Activated T-helper 1 cell treated with anti-CD3 and anti-CD28 coated beads, Interleukin-12 subunit alpha, Interleukin-12 subunit beta, Interleukin-2, Interleukin-4 antibody, amounts not matched to agents 30 ng/mL and 10 ng/mL and 1 ng/mL, durations not matched to agents 14 hours and 24 hours and 36 hours (primary cell): Measurements from ENCODE around the gene GABBR2. TPM values are rescaled to one million over a fixed set of nuclear protein-coding genes. Genes with fewer than 3 reads are reported as not detected.

Experiments
- DNase-seq: peaks from one replicate; pipeline ENCODE4 v3.0.0; 2021; ENCODE audit warnings: low spot score
- H3K27ac Mint-ChIP-seq: one replicate; pipeline ENCODE4 v1.8.0; 2021; ENCODE audit warnings: mild to moderate bottlenecking, mixed read lengths
- H3K27me3 Mint-ChIP-seq: one replicate; pipeline ENCODE4 v1.8.0; 2022; ENCODE audit warnings: mild to moderate bottlenecking, moderate library complexity, mixed read lengths; ENCODE audit not compliant: insufficient read depth
- H3K36me3 Mint-ChIP-seq: one replicate; pipeline ENCODE4 v1.8.0; 2021; ENCODE audit warnings: low read depth, mixed read lengths
- H3K4me1 Mint-ChIP-seq: one replicate; pipeline ENCODE4 v1.8.0; 2021; ENCODE audit warnings: low read depth, mixed read lengths
- H3K4me3 Mint-ChIP-seq: one replicate; pipeline ENCODE4 v1.8.0; 2021; ENCODE audit warnings: mild to moderate bottlenecking, moderate library complexity, mixed read lengths
- H3K9me3 Mint-ChIP-seq: one replicate; pipeline ENCODE4 v1.8.0; 2021; ENCODE audit warnings: mixed read lengths
- intact Hi-C: fragments of 100-400 bp; cut with micrococcal nuclease; formaldehyde crosslinking; loops from one replicate; pipeline ENCODE4 v1.15.1; 2024
- total RNA-seq: library from RNA; stranded (reverse); gene quantifications from 2 replicates; pipeline ENCODE4 v1.2.3, GENCODE V29; 2022

The GABBR2 gene
- total RNA-seq, 1 donor from 2014 or later, result not detected

- H3K9me3 Mint-ChIP-seq, result no peaks in the 10 kb centered on the region
These were observed 295.7 kb downstream of the GABBR2 start for GRCh38 chr9:98413084-98413483.

DNA sequence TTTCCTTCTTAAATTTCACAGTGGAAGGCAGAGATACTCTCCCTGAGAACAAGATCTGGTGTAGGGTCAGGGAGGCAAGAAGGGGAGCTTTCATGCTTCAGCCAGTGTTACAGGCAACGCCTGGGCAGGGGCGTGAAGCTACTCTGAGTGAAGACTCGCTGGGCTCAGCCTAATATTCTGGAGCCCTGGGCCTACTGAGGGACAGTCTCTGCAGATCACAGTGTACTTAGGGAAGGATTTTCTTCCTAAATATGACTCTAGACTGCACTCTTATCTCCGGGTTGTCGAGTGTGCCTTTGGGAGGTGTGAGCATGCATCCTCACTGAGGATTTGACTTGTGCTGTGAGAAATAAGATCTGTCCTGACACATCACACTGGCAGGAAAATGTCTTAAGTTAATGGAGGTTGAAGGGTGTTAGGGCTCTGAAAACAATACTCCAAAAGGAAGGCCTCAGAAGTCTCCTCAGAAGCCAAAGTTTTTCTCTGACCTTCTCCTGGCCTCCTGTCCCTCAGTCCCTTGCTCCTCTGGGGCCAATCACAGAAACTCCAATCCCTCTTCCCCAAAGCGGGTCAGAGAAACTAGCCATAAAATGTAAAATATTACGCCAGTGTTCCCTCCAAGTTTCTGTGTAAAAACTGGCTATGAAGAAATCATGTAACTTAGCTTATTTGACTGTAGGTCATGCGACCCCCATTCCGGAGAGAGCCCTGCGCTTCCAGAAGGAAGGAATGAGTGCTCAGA, 296.5 kb downstream of the GABBR2 start:
- Mint-ChIP-seq H3K27me3 (peaks cover 17% of the 10 kb centered on the region), H3K9me3 (no peaks in the 10 kb centered on the region), H3K4me1 (peaks cover 15% of the 10 kb centered on the region), H3K27ac (no peak overlapping the region), H3K36me3 (no peaks in the 10 kb centered on the region), H3K4me3 (no peak overlapping the region)
- intact Hi-C loops, result no loop called here
- no peak for DNase-seq

More at GRCh38 chr9:98413084-98413483, 295.7 kb downstream of the GABBR2 start:
- peaks cover 15% of the 10 kb centered on the region for H3K4me1 Mint-ChIP-seq
- no peak overlapping the region for H3K4me3 Mint-ChIP-seq
- no peak overlapping the region for H3K27ac Mint-ChIP-seq
- H3K36me3 Mint-ChIP-seq, result no peaks in the 10 kb centered on the region
- peaks cover 17% of the 10 kb centered on the region for H3K27me3 Mint-ChIP-seq
- DNase-seq, result no peak
- intact Hi-C loops, result no loop called here

GRCh38 chr9:98410185-98410697, 298.5 kb downstream of the GABBR2 start:
- no peak overlapping the region for H3K27ac Mint-ChIP-seq
- intact Hi-C loops, result no loop called here

DNA sequence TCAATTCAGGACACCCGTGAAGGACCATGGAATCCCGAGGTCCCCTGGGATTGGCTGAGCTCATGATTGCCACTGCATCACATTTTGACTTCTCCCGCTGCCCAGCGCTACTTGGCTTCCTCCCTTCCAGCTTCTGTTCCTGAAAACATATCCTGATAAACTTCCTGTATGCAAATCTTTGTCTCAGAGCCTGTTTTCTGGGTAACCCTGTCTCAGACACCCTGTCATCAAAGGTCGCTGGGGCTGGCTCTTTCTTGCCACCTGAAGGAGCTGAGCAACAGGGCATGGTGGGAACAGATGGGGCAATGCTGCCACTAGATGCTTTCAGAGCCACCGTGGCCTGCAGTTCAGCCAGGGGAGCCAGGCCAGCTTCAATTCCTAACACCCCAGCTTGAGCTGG, 299.0 kb downstream of the GABBR2 start:
- no peak for DNase-seq
- H3K9me3 Mint-ChIP-seq, result no peaks in the 10 kb centered on the region
- no peak overlapping the region for H3K27ac Mint-ChIP-seq
- intact Hi-C loops, result no loop called here
- no peaks in the 10 kb centered on the region for H3K36me3 Mint-ChIP-seq
- H3K4me3 Mint-ChIP-seq, result no peak overlapping the region
- H3K4me1 Mint-ChIP-seq, result peaks cover 15% of the 10 kb centered on the region
- H3K27me3 Mint-ChIP-seq, result peaks cover 19% of the 10 kb centered on the region

More at GRCh38 chr9:98410185-98410697, 298.5 kb downstream of the GABBR2 start:
- Mint-ChIP-seq H3K9me3 (no peaks in the 10 kb centered on the region), H3K4me3 (no peak overlapping the region), H3K4me1 (peaks cover 15% of the 10 kb centered on the region), H3K36me3 (no peaks in the 10 kb centered on the region), H3K27me3 (peaks cover 19% of the 10 kb centered on the region)
- DNase-seq, result no peak

DNA sequence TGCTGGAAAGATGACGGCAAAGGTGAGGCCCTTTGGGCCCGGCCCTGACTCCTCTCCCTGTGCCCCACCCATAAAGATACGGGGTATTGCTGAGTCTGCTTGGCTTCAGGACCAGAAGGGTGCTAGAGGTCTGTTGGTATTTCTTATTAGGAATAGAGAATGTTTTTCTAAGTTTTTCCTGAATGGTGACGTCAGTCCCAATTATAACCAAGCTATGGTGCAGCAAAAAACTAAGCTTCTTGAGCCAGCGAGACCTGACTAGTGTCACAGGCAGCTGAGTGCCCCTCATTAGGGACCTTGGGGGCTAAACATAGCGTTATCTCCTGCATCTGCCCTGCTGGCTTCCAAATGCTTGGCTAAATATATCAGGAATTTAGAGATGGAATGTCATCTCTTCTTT, 302.3 kb downstream of the GABBR2 start:
- intact Hi-C loops, result no loop called here
- Mint-ChIP-seq H3K27ac (no peak overlapping the region), H3K4me3 (no peak overlapping the region), H3K27me3 (peaks cover 14% of the 10 kb centered on the region), H3K36me3 (no peaks in the 10 kb centered on the region), H3K4me1 (peaks cover 15% of the 10 kb centered on the region), H3K9me3 (no peaks in the 10 kb centered on the region)
- DNase-seq, result no peak

DNA sequence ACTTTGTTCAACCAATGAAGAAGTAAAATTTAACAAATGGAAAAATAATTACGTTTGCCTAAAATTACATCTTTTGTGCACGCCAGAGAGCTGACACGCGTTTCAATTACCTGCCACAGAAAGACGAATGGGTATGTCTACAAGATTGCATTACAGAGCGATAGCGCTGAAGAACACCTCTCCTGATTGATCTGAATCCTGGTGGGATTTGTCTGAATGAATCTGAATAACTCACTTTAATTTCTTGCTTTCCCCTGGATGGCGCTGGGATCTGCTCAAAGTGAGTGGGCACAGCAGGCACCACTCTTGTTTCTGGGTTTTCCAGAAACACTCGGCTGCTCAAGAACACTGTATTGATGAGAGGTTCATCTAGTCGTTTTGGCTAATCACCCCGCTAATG, 304.5 kb downstream of the GABBR2 start:
- Mint-ChIP-seq H3K36me3 (no peaks in the 10 kb centered on the region), H3K27me3 (peaks cover 8% of the 10 kb centered on the region), H3K4me3 (no peak overlapping the region), H3K4me1 (no peaks in the 10 kb centered on the region), H3K27ac (no peak overlapping the region), H3K9me3 (no peaks in the 10 kb centered on the region)
- intact Hi-C loops, result no loop called here
- DNase-seq, result no peak

DNA sequence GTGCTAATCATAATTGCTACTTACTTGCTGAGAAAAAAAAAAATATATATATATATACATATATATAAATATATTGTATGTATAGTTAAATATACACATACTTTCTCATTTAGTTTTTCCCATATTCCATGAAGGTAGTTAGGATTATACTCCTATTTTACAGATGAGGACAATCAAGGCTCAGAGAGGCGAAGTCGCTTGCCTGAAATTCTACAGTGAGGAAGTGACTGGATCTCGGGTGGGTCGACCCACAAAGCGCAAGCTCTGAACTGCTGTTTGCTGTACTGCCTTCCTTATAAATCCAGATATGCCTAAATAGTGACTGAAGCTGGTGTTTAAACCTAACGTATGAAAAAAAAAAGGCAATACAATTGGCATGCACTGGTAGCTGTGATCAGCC, 305.0 kb downstream of the GABBR2 start:
- no peaks in the 10 kb centered on the region for H3K36me3 Mint-ChIP-seq
- no peak overlapping the region for H3K4me3 Mint-ChIP-seq
- no peaks in the 10 kb centered on the region for H3K4me1 Mint-ChIP-seq
- no peak overlapping the region for H3K27ac Mint-ChIP-seq
- peaks cover 5% of the 10 kb centered on the region for H3K27me3 Mint-ChIP-seq
- no peak for DNase-seq
- no peaks in the 10 kb centered on the region for H3K9me3 Mint-ChIP-seq
- intact Hi-C loops, result no loop called here

DNA sequence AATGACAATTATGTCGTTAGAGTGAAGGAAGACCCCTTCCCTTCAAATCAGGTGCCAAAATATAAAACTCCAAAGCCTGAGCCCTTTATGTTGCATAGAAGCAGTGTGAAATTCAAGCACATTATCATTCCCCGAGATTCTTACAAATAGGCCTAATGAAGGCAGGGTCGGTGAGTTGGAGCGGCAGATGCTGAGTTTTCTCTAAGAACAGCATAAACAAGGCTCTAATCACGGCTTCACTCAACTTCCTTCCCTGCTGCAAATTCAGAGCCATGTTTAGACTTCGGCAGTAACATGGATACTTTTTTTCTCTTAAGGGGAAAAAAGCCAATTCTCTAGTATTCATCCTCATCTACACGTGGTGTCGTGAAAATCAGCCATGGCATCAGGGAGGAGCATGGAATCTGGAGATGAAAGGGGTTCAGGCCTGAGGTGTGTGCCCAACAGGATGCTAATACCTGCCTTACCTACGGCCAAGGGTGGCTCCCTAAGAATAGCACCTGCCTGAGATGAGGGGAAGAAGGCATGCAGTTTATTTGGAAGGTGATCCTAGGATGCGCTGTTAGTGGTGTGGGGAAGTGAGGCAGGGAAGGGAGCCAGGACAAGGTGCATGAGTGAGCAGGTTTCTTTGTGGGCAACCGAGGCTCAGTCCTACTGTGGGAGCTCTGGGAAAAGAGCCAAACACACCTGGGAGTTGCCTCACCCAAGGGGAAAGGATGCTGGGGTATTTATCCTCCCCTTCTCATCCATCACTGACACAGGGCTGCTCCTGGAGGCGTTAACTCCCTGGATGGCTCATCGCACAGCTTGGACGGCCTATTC, 306.5 kb downstream of the GABBR2 start:
- Mint-ChIP-seq H3K9me3 (no peaks in the 10 kb centered on the region), H3K36me3 (no peaks in the 10 kb centered on the region), H3K4me1 (no peaks in the 10 kb centered on the region), H3K27ac (no peak overlapping the region), H3K4me3 (no peak overlapping the region), H3K27me3 (peaks cover 2% of the 10 kb centered on the region)
- DNase-seq, result no peak
- intact Hi-C loops, result no loop called here

GRCh38 chr9:98401140-98402018, 307.4 kb downstream of the GABBR2 start:
- Mint-ChIP-seq H3K4me3 (no peak overlapping the region), H3K9me3 (no peaks in the 10 kb centered on the region), H3K4me1 (no peaks in the 10 kb centered on the region), H3K27me3 (peaks cover 2% of the 10 kb centered on the region), H3K36me3 (no peaks in the 10 kb centered on the region), H3K27ac (no peak overlapping the region)
- no peak for DNase-seq
- intact Hi-C loops, result no loop called here

DNA sequence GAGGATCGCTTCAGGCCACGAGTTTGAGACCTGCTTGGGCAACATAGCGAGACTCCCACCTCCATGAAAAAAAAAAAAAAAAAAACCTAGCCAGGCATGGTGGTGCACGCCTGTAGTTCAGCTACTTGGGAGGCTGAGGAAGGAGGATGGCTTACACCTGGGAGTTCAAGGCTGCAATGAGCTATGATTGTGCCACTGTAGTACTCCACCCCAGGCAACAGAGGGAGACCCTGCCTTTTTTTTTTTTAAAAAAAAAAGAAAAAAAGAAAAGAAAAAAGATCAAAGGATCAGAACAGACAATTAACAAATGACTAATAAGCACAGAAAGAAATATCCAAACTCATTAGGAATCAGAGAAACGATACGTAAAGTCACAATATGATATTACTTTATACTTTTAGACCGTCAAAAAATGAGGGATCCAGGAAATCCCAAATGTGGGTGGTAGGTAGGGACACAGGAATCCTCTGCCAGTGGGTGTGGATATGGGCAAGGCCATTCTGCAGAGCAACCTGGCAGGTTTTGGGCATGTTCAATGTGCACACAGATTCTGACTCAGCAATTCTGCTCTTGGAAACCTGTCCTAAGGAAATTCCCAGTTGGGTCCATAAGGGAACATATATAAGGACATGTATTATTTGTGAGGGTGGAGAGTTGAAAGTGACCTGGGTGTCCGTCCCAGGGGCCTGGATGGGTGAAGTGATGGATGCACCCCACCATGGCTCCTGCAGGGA, 308.6 kb downstream of the GABBR2 start:
- Mint-ChIP-seq H3K36me3 (no peaks in the 10 kb centered on the region), H3K27ac (no peak overlapping the region), H3K4me3 (no peak overlapping the region), H3K9me3 (no peaks in the 10 kb centered on the region), H3K27me3 (no peaks in the 10 kb centered on the region), H3K4me1 (no peaks in the 10 kb centered on the region)
- DNase-seq, result no peak
- intact Hi-C loops, result no loop called here

DNA sequence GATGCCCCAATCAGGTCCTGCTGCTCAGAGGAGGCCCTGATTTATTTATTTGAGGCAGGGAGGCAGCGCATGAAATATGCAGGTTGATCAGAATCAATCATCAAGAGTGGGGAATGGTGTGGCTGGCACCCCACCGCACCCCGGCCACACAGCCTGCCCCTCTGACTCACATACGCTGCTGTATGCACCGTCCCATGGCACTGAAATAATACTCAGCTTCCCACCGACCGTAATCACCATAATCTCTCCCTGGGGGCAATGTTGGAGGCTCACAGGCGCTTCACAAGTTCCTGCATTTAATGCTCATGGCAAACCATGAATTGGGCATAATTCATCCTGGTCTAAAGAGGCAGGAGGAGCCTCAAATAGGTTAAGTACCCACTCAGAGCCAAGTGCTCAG, 312.1 kb downstream of the GABBR2 start:
- intact Hi-C loops, result no loop called here
- no peak overlapping the region for H3K27ac Mint-ChIP-seq
- H3K9me3 Mint-ChIP-seq, result peaks cover 5% of the 10 kb centered on the region
- H3K4me1 Mint-ChIP-seq, result peaks cover under 1% of the 10 kb centered on the region
- H3K4me3 Mint-ChIP-seq, result no peak overlapping the region
- DNase-seq, result no peak
- H3K27me3 Mint-ChIP-seq, result no peaks in the 10 kb centered on the region
- no peaks in the 10 kb centered on the region for H3K36me3 Mint-ChIP-seq

GRCh38 chr9:98396236-98396635, 312.5 kb downstream of the GABBR2 start:
- H3K27ac Mint-ChIP-seq, result no peak overlapping the region
- H3K4me1 Mint-ChIP-seq, result peaks cover 5% of the 10 kb centered on the region
- H3K27me3 Mint-ChIP-seq, result no peaks in the 10 kb centered on the region
- intact Hi-C loops, result no loop called here
- no peak overlapping the region for H3K4me3 Mint-ChIP-seq
- H3K9me3 Mint-ChIP-seq, result peaks cover 5% of the 10 kb centered on the region
- no peaks in the 10 kb centered on the region for H3K36me3 Mint-ChIP-seq
- DNase-seq, result no peak
